Epidermal melanocyte (primary cell): ENCODE results near the gene PCDHA6.
"Not testable (repeated sequence)": the region's sequence is repeated elsewhere in the genome, so short reads cannot be mapped to it uniquely, and the experiment has no call there.

Experiments
- DNase-seq: peaks from one replicate; pipeline ENCODE4 v3.0.0; 2011; ENCODE audit warnings: low spot score; ENCODE audit not compliant: insufficient read length

Gene PCDHA6

GRCh38 chr5:140822281-140822629 lies 5.5 kb upstream of the PCDHA6 start:
- no peak for DNase-seq

- not testable (repeated sequence) for DNase-seq
Observed at GRCh38 chr5:140822969-140823368, 4.8 kb upstream of the PCDHA6 start.

- DNase-seq = no peak
Observed at GRCh38 chr5:140823475-140823874, 4.3 kb upstream of the PCDHA6 start.

- no peak for DNase-seq
Observed at GRCh38 chr5:140828362-140828737, 590 bp downstream of the PCDHA6 start.

- DNase-seq = not testable (repeated sequence)
Observed at GRCh38 chr5:140829511-140830501, 2.0 kb downstream of the PCDHA6 start.

GRCh38 chr5:140833993-140834392 lies 6.2 kb downstream of the PCDHA6 start, which contains the start of gene PCDHA7:
Gene PCDHA7, plus strand, starts transcription at chr5:140834269. Its CDS starts 115 bp downstream, at chr5:140834384.
- DNase-seq = no peak

- DNase-seq = not testable (repeated sequence)
Observed at GRCh38 chr5:140834439-140835008, 6.8 kb downstream of the PCDHA6 start.

- no peak for DNase-seq
Observed at GRCh38 chr5:140835622-140836510, 8.1 kb downstream of the PCDHA6 start.

GRCh38 chr5:140840978-140841962 lies 13.5 kb downstream of the PCDHA6 start, which contains the start of gene PCDHA8:
Gene PCDHA8, plus strand, starts transcription at chr5:140841187. Its CDS starts 135 bp downstream, at chr5:140841322.
- no peak for DNase-seq

GRCh38 chr5:140842798-140843733 lies 15.3 kb downstream of the PCDHA6 start:
- DNase-seq = no peak

- DNase-seq = not testable (repeated sequence)
Observed at GRCh38 chr5:140848139-140849102, 20.7 kb downstream of the PCDHA6 start, which contains the start of gene PCDHA9. Gene PCDHA9, plus strand, starts transcription at chr5:140848382. Its CDS starts 114 bp downstream, at chr5:140848496.

- not testable (repeated sequence) for DNase-seq
Observed at GRCh38 chr5:140849831-140850634, 22.3 kb downstream of the PCDHA6 start.

- no peak for DNase-seq
Observed at GRCh38 chr5:140855772-140856674, 28.3 kb downstream of the PCDHA6 start, which contains the start of gene PCDHA10. Gene PCDHA10, plus strand, starts transcription at chr5:140855897. Its CDS starts 152 bp downstream, at chr5:140856049.

- DNase-seq = no peak
Observed at GRCh38 chr5:140857177-140857986, 29.6 kb downstream of the PCDHA6 start.

- no peak for DNase-seq
Observed at GRCh38 chr5:140857987-140858240, 30.2 kb downstream of the PCDHA6 start.
